ENCODE measurements around the gene WRNIP1.

Gene WRNIP1

DNA sequence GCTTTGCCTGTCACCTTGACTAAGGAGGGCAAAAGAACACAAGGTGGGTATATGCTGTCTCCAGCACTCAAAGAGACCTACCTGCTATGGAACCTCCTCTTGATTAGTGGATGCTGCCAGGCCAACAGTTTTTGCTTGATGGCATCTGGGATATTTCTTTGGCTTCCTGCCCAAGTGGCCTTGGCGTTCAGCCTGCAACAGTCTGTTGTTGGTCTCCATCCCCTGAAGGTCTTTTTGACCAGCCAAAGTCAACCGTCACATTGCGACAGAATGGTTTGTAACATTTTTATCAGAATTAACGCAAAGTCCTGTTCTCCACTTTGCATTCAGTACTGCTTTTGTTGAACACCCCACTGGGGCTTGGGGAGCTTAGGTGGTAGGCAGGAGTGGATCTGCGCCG, 39.3 kb downstream of the WRNIP1 start:
- no peak for DNase-seq (ENCODE audit: low read depth, low spot score)

DNA sequence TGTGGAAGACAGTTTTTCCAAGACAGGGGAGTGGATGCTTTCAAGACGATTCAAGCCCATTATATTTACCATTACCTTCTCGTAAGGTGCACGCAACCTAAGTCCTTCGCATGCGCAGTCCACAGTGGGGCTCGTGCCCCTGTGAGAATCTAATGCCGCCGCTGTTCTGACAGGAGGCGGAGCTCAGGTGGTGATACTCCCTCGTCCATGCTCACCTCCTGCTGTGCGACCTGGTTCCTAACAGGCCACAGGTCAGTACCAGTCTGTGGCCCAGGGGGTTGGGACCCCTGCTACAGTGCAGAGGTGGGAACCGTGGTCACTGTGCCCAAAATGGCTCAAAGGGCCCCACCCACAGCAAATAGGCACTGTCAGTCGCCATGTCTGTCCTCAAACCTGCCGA, 39.8 kb downstream of the WRNIP1 start:
- DNase-seq (ENCODE audit: low read depth, low spot score) = no peak

DNA sequence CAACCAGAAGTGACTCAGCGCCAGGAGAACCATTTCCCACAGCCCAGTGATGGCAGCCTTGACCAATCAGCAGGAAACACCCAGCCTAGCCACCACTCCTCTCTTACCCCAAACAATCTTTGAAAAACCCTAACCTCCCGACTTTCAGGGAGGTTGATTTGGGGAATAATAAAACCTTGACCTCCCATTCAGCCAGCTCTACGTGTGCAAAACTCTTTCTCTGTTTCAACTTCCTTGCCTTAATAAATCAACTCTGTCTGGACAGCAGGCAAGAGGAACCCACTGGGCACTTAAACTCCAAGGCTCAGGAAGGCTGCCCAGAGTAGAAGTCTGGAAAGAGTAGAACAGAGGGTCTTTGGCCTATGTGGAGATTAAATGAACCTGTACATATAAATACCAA, 41.5 kb downstream of the WRNIP1 start:
- no peak for DNase-seq (ENCODE audit: low read depth, low spot score)

DNA sequence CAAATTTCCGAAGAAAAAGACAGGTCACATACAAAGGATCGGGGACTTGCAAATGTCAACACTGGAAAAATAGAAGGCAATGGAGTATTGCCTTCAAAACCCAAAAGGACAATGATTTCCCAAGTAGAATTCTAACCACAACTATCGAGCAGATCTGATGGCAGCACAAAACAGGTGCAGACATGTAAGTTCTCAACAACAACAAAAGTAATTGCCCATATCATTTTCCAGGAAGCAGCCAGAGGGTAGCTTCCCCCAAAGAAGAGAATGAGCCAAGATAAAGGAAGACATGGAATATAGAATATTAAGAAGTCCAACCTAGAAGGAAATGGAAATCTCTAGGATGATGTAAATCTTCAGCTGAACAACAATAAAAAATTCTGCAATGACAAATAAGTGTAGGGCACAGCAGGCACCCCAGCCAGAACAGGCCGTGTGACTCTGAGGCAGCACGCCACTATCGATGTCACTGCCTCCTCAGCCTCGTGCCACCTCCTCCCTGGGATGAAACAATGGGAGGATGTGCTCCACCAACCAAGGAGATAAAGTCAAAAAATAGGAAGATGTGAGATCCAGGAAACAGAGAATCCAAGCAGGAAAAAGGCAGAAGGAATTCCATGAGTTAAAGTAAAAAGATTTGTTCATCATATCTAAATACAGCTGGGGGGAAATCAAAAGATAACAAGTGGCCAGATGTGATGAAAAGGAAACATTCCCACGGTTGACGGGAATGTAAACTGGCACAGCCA, 42.3 kb downstream of the WRNIP1 start:
- DNase-seq (ENCODE audit: low read depth, low spot score) = no peak

DNA sequence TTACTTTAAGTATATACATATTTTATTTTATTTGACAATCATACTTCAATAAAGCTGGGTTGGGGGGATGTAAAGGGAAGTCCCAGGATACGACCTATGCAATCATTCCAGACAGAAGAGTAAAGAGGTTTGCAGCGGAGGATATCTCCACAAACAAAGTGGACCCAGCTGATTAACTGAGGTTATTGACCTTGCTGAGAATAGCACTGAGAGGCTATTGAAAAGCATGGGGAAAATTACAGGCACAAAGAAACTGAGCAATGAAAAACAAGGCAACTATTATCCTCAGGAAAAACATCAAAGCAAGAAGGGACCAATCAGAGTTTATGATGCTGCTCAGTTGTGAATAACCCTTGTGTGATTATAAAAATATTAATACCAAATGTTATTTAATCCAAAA, 43.8 kb downstream of the WRNIP1 start:
- no peak for DNase-seq (ENCODE audit: low read depth, low spot score)

DNA sequence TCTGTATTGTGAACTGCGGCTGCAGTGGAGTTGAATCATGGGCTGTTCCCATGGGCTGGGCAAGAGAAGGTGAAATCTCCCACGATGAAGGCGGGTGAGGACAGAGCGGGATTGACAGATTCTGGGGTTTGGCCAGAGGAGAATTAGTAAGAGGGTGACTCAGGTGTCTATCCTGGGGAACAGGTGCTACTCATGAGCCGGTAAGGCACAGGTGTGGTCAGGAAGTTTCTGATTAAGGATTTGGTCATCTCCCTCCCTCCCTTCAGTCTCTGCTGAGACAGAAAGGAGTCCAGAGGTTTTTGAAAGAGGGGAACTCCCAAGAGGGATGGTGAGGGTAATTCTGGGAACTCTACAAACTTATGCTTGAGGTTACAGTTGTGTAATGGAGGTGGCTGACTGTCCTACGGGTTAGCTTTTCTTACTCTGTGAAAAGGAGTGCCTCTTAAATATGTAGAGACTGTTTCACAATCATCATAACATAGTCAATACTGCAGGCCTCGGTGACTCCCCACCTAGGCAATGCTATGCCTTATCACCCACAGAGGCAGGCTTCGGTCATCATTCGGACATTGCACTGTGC, 45.0 kb downstream of the WRNIP1 start:
- DNase-seq (ENCODE audit: low read depth, low spot score) = no peak

DNA sequence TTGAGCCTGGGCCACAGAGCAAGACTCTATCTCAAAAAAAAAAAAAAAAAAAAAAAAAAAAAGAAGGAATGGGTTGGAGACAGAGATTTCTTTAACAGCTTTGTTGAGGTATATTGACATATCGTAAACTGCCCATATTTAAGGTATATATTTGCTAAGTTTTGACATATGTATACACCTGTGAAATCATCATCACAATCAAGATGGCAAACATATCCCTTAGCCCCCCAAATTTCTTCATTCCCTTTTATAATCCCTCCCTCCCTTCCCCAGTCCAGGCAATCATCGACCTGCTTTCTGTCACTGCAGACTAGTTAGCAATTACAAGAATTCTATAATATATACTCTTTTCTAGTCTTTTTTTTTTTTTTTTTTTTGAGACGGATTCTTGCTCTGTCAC, 47.5 kb downstream of the WRNIP1 start:
- no peak for DNase-seq (ENCODE audit: low read depth, low spot score)

DNA sequence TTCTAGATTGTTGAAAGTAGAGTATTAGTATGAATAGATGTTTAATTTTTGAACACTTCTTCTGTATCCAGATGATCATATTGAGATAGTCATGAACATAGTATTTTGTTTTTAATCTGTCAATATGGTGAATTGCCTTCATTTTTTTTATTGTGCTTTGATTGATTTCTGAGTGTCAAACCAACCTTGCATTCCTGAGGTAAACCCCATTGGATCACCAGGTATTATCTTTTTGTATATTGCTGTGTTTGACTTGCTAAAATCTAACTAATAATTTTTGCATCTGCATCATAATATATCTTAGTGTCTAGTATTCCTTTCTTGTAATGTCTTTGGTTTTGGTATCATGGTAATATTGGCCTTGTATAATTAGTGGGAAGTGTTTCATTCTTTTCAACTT, 51.0 kb downstream of the WRNIP1 start:
- no peak for DNase-seq (ENCODE audit: low read depth, low spot score)

DNA sequence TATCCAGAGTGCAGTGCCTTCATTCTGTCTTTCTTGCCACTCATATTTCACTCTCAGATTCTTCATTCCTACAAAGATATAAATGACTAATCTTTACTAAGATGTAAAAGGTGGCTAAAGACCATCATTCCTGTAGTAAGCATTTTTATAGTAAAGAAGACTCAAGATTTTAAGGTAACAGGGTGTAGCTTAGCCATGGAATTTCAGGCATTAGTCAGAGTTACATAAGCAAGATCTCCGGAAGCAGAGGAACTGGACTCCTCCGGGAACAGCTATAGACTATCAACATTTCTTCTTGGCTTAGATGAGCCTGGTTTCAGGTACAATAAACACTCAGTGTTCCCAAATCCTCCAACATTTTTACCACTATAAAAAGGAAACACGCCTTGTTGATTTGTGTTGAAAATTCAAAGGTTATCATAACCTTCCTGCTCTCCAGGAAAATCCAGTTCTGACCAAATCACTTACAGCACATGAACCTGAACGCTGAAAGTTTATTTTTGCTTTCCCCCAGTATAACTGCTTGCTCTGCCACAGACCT, 52.8 kb downstream of the WRNIP1 start:
- no peak for DNase-seq (ENCODE audit: low read depth, low spot score)

DNA sequence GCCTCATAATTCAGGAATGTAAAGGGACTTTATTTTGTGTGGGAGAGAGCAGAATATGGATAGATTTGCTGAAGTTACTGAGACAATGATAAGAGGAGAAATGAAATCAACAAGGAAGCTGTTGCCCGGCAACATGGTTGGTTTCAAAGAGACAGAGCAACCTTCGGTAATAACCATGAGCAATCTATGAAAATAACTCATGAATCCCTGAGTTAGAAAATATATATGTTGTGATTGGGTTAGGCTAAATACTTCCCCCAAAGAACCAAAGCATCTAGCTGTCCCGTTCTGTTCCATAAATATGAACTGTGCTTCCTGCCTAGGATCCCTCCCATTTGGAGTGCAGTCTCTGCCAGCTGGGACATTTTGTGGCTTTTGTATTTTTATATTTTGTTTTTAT, 53.4 kb downstream of the WRNIP1 start:
- DNase-seq (ENCODE audit: low read depth, low spot score) = no peak

DNA sequence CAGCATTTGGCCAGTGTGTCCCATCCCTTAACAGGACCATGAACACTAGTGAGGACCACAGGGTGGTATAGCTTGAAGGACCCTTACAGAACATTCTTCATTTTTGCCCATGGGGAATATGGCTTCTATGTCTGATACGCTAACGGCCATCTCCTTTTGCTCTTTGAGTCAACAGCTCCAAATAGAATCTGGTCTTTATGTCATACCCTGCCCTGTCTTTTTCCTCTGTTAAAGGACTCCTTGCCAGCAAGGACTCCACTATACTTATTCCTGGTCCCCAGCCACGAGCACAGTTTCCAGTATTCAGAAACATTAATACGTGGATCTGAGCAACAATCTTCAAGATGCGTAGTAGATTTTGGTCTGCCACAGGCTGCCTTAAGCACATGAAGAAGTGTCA, 53.9 kb downstream of the WRNIP1 start:
- no peak for DNase-seq (ENCODE audit: low read depth, low spot score)

DNA sequence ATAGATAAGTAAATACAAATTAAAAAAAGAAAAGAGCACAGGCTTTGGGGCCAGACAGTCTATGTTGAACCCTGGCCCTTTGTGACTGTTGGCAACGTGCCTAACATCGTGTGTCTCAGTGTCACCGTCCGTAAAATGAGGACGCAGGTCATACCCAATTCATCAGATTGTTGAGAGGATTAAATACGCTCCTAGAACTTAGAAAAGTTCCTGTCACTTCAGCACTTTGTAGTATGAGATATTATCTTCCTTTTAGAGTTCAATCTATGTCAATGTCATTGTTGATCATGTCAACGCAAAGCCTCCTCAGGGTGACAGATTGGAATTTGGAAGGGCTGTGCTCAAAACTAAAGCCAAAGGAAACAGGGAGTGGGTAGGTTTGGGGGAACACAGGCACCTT, 54.8 kb downstream of the WRNIP1 start:
- no peak for DNase-seq (ENCODE audit: low read depth, low spot score)

DNA sequence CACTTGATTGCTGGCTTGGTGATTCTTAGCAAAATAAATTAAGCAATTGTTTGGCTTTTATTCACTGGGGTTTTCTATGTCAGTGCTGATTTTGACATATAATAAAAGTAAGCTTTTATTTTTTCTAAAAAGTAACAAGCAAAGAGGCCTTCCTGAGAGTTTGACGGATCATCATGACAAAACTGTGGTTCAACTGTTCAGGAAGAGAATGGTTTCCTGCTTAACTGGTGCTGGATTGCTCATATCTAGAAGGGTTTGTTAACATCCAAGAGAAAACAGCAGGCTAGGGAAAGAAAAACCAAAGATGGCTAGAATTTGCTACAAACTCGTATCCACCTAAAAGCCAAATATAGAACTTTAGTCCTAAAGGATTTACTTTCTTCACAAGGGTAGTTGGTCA, 55.2 kb downstream of the WRNIP1 start:
- no peak for DNase-seq (ENCODE audit: low read depth, low spot score)

DNA sequence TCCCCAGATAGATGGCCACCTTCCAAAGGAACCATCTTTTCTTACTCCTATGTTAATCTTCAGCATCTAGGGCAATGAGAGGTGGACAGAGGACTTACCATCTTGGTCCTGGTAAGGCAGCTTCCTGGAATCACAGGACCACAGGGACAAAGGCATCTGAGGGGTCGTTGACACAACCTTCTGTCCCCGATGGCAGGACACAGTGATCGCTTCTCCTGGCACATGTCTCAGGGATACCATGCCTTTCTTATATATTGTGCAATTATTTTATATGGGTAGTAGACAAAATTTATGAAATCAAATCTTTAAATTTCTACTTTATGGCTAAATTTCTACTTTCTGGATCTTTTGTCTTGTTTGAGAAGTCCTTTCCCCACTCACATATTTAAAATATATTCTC, 56.4 kb downstream of the WRNIP1 start:
- DNase-seq (ENCODE audit: low read depth, low spot score) = no peak

DNA sequence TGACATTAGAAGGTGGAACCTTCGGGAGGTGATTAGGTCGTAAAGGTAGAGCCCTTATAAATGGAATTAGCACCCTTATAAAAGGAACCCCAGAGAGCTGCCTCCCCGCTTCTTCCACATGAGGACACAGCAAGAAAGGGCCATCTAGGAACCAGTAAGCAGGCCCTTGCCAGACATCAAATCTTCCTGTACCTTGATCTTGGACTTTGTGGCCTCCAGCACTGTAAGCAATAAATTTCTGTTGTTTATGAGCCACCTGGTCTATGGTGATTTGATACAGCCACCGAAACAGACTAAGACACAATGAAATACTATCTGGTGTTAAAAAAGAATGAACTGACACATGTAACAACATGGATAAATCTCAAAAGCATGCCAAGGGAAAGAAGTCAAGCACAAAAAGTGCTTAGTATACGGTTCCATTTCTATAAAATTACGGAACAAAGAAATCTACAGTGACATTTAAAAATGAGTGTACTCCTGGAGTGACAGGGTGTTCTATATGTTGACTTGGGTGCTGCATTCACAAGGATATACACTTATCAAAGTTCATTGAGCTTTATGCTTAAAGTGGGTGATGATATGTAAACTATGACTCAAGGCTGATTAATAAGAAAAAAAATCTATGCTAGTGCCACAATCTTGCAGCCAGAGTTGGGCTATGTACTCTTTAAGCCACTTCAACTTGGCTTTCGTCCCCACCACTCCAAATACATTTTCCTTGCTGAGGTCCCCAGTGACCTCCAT, 58.1 kb downstream of the WRNIP1 start:
- no peak for DNase-seq (ENCODE audit: low read depth, low spot score)

DNA sequence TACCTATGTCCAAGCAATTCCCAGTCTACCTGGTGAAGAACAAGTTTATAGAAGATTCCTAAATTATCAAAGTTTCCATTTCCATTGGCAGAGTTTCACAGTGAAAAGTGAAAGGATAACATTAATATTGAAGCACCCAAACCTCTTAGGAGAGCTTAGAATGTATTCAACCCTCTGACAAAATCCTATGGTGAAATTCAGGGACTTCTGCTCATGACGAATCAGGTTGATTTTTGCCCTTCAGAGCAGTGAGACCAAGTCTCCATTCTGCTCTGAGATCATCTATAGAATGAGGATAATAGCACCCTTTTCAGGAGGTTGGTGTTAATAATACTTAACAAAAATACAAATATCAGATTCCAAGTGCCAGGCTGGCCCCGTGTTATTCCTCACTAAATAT, 60.9 kb downstream of the WRNIP1 start:
- DNase-seq (ENCODE audit: low read depth, low spot score) = no peak

DNA sequence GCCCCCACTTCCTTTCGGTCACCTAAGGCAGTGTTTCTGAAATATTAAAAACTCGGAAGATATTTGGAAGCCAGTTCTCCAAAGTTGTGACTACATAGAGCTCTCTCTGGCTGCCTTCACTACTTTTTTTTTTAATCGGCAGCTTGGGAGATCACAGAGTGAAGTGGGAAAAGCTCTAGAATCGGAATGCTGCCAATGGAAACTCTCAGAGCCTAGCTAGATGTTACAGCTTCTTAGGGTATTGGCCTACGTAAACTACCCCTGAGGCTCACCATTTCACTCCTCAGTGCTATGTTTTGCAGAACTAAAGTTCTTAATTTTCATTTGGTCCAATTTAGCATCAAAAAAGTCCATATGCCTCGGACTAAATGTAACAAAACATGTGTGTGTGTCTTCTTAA, 61.9 kb downstream of the WRNIP1 start:
- no peak for DNase-seq (ENCODE audit: low read depth, low spot score)

DNA sequence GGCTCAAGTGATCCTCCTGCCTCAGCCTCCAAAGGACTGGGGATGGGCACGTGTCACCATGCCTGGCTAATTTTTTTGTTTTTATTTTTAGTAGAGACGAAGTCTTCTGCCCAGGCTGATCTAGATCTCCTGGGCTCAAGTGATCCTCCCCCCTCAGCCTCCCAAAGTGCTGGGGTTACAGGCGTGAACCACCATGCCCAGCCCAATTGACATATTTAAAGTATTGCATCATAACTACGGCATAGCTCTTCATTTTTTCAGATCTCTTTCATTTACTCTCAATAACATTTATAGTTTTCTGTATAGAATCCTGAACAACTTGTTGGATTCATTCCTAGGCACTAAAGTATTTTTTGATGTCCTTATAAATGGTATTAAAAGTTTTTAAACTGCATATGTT, 63.4 kb downstream of the WRNIP1 start:
- no peak for DNase-seq (ENCODE audit: low read depth, low spot score)

DNA sequence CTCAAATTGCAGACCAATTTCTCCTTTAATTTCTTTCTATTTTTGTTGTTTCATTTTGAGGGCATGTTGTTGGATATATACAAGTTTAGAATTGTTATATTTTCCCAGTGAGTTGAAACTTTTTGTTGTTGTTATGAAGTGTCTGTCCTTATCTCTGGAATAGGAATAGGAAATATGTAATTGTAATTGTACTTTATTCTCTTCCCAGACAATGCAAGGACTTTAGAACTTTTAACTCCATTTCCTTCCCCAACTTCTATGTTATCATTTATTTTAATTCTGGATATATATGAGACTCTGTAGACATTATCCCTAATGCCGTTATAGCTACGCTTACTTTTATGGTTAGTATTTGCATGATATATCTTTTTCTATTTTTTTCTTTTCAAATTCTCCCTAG, 64.1 kb downstream of the WRNIP1 start:
- no peak for DNase-seq (ENCODE audit: low read depth, low spot score)

DNA sequence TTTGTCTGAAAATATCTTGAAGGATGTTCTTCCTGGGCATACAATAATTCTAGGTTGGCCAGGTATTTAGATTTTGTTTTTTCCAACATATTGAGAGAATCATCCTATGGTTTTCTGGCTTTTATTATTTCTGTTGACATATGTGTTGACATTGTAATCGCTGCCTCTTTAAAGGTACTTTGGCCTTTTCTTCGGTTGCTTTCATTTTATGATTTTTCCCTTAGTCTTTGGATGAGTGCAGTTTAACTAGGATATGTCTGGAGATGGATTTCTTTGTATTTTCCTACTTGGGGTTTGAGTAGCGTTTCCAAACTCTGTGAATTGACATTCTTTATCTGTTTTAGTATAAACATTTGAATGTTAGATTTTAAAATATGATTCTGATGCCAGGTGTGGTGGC, 65.0 kb downstream of the WRNIP1 start:
- no peak for DNase-seq (ENCODE audit: low read depth, low spot score)

DNA sequence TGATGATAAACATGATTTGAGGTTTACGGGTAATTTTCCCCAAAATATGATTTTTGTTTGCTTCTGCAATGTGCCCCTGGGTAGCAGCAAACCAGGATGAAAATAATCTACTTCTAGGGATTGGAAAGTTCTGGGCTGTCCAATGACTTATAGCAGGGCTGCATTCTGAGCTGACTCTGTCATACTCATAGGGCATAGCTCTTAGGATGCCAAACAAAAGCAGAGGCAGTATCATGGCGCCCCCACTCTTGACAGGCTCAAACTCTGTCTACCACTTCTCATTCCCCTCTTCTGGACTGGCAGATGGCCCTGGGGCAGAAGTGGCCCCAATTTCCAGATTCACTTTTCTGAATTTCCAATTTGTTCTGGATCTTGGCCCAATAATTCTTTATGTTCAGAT, 66.2 kb downstream of the WRNIP1 start:
- no peak for DNase-seq (ENCODE audit: low read depth, low spot score)

DNA sequence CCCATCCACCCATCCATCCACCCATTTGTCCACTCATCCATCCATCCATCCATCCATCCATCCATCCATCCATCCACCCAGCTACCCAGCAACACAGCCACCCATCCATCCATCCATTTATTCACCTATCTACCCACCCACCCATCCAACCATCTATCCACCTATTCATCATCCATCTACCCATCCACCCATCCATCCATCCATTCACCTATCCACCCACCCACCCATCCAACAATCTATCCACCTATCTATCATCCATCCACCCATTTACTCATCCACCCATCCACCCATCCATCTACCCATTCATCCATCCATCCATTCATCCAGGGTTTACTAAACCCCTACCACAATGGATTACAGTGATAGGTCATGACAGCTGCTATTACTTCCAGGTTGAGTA, 69.1 kb downstream of the WRNIP1 start:
- DNase-seq (ENCODE audit: low read depth, low spot score) = no peak

Data from activated naive CD8-positive, alpha-beta T cell treated with anti-CD3 and anti-CD28 coated beads, Interleukin-2, amount 50 U/mL, for 16 hours (primary cell).